NB4 (cell line): ENCODE results near the gene AP1G2.

ENCODE experiments used
- DNase-seq: peaks from one replicate; pipeline ENCODE4 v3.0.0; 2010; ENCODE audit warnings: low read depth
- H3K4me3 ChIP-seq: one replicate; pipeline ENCODE4 v1.5.1; 2011; ENCODE audit warnings: mild to moderate bottlenecking, low read depth, low read length, moderate library complexity
- MYC ChIP-seq: IDR thresholded peaks from 2 replicates; pipeline ENCODE4 v1.6.1; 2011; ENCODE audit warnings: low read depth, low read length
- POLR2A ChIP-seq: IDR thresholded peaks from 2 replicates; pipeline ENCODE4 v1.6.1; 2011; ENCODE audit warnings: mild to moderate bottlenecking; ENCODE audit not compliant: insufficient read length; ENCODE audit errors: extremely low read depth
- TF ChIP-seq, protein P1 (sequence below): IDR thresholded peaks from one replicate; pipeline ENCODE4 v1.5.1; 2012; ENCODE audit warnings: low read depth, low read length
- TF ChIP-seq, protein P2 (sequence below): IDR thresholded peaks from 2 replicates; pipeline ENCODE4 v1.6.1; 2011; ENCODE audit warnings: low read depth, low read length

The AP1G2 gene

DNA sequence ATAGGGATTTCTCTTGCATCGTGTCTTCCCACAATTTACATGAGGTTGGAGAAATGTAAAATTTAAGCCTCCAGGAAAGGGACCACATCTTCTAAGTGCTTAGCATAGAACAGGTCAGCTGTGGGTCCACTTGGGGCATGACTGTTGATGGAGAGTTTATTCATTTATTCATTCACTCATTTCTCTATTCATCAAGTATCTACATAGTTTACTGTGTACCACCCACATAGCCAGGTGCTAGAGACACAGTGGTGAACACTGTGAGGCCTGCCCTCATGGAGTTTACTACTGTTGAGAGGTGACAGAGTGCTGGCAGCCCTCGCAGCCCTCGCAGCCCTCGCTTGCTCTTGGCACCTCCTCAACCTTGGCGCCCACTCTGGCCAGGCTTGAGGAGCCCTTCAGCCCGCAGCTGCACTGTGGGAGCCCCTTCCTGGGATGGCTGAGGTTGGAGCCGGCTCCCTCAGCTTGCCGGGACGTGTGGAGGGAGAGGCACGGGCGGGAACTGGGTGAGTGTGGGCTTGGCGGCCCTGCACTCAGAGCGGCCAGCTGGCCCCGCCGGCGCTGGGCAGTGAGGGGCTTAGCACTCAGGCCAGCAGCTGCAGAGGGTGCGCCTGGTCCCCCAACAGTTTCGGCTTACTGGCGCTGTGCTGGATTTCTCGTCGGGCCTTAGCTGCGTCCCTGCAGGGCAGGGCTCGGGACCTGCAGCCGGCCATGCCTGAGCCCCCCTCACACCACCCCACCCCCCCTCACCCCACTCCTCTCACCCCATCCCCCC lies 12.7 kb upstream of the AP1G2 start:
- TF ChIP-seq, protein P1, sequence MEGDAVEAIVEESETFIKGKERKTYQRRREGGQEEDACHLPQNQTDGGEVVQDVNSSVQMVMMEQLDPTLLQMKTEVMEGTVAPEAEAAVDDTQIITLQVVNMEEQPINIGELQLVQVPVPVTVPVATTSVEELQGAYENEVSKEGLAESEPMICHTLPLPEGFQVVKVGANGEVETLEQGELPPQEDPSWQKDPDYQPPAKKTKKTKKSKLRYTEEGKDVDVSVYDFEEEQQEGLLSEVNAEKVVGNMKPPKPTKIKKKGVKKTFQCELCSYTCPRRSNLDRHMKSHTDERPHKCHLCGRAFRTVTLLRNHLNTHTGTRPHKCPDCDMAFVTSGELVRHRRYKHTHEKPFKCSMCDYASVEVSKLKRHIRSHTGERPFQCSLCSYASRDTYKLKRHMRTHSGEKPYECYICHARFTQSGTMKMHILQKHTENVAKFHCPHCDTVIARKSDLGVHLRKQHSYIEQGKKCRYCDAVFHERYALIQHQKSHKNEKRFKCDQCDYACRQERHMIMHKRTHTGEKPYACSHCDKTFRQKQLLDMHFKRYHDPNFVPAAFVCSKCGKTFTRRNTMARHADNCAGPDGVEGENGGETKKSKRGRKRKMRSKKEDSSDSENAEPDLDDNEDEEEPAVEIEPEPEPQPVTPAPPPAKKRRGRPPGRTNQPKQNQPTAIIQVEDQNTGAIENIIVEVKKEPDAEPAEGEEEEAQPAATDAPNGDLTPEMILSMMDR = no peak
- TF ChIP-seq POLR2A (no peak), MYC (no peak)
- TF ChIP-seq, protein P2, sequence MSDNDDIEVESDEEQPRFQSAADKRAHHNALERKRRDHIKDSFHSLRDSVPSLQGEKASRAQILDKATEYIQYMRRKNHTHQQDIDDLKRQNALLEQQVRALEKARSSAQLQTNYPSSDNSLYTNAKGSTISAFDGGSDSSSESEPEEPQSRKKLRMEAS = no peak
- no peak for DNase-seq
- H3K4me3 ChIP-seq = no peak overlapping the region

DNA sequence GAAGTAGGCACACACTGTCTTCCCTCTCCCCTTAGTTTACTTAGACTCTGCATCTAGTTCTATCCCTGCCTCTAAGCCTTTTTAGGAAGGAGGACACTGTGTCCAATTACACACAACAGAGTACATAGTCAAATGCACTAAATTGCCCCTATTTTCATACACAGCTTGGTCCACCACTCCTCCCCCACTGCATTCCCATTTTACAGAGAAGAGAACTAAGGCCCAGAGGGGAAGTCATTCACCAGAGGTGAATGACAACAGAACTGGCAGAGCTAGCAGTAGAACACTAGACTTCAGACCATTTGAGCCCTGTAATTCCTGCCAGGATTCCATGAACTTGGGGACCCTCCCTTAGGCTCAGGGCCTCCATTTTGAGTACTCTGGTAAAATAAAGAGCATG lies 12.1 kb upstream of the AP1G2 start:
- TF ChIP-seq MYC (no peak), POLR2A (no peak)
- TF ChIP-seq, protein P1 = no peak
- TF ChIP-seq, protein P2 = no peak
- H3K4me3 ChIP-seq = no peak overlapping the region

DNA sequence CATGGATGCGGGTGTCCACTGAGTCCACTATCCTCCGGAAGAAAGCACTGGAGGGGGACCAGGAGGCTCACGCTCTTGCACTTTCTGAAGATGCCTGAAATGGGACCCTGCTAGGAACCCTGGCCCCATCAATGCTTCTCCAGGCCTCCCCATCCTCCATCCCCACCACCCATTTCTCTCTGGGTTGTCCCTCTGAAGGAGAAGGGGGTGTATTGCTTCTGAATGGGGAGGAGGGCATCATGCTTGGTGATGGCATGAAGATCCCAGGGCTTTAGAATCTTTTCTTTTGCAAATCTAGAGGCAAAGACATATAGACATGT lies 11.7 kb upstream of the AP1G2 start:
- no peak for DNase-seq
- H3K4me3 ChIP-seq = no peak overlapping the region
- TF ChIP-seq, protein P2 = no peak
- no peak for TF ChIP-seq POLR2A
- TF ChIP-seq MYC = no peak
- TF ChIP-seq, protein P1 = no peak

More for the DNA sequence above, 12.1 kb upstream of the AP1G2 start:
- DNase-seq = no peak

DNA sequence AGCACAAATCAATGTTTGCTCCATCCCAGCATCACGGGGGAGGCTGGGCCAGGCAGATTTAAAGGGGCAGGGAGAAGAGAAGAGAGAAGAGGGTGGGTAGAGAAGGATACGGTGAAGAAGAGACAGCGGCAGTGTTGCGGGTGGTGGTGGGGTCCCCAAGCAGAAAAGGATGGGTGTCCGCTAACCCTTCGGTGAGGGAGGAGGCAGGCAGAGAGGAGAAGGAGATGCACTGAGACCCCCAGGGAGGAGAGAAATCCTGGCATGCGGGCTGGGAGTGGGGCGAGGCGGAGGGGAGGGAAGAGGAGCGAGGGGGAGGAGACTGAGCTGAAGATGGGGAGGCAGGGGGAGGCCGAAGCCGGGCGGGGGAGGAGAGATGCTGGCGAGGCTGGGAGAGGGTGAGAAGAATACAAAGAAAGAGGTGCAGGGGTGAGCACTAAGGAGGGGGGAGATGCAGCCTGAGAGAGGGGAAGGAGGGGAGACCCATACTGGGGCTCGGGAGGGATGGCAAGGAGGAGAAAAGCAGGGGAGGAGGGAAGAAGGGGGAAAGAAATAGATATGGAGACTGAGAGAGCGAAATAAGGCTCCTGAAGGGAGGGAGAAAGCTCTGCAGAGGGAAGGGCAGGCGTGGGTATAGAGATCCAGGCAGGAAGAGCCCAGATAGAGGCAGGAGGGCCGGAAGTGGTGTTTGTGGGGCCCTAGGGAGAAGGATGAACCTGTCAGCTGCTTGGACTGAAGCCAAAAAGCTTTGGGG lies 11.1 kb upstream of the AP1G2 start, which contains the start of gene JPH4:
Gene JPH4, minus strand, starts transcription at position 231 of the 751 bp plus-strand sequence. CDS start 1,337 bp downstream, outside the sequence.
- TF ChIP-seq, protein P1 = no peak
- TF ChIP-seq POLR2A = no peak
- TF ChIP-seq, protein P2 = no peak
- no peak for TF ChIP-seq MYC
- no peak within 1 kb of the TSS for H3K4me3 ChIP-seq
- no peak for DNase-seq

- DNase-seq = no peak
- H3K4me3 ChIP-seq = no peak overlapping the region
- TF ChIP-seq, protein P1 = no peak
Observed at GRCh38 chr14:23577710-23578392, 10.3 kb upstream of the AP1G2 start.
